ENCODE data around the gene HMGN4.
A peak's percentile ranks its signal among the peaks of the same experiment; 100 is the strongest.

The HMGN4 gene

GRCh38 chr6:26588965-26589364, 50.8 kb downstream of the HMGN4 start:
- DNase-seq: no peak

GRCh38 chr6:26592649-26593048, 54.5 kb downstream of the HMGN4 start:
- no peak for DNase-seq

GRCh38 chr6:26593278-26594130, 55.3 kb downstream of the HMGN4 start:
- no peak for DNase-seq

- DNase-seq: no peak
These were observed 55.9 kb downstream of the HMGN4 start for GRCh38 chr6:26594131-26594498.

GRCh38 chr6:26594730-26595632, 56.8 kb downstream of the HMGN4 start:
- DNase-seq: no peak

- DNase-seq: peak; percentile 87
These were observed 57.6 kb downstream of the HMGN4 start for GRCh38 chr6:26595669-26596269.
